ENCODE measurements around the gene OSCAR.
"Not testable (repeated sequence)": the region's sequence is repeated elsewhere in the genome, so short reads cannot be mapped to it uniquely, and the experiment has no call there.

Gene OSCAR

DNA sequence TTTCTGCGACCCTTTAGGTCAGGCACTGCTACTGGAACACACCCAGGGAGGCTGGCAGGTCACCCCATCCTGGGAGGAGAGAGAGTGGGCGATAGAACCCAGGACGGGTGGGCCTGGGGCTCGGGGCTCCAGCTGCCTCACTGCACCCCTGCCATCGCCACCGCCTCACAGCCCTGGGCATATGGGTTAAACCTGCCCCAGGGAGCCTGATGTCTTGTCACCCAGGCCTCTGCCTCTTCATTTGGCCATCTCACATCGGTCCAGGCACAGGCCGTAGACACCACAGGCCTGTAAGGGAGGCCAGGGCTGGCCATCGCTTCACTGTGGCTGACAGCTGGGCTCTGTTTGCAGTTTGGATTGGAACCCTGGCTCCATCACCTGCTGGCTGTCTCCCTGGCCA is 25.1 kb upstream of the OSCAR start:
- DNase-seq (ENCODE audit: low spot score), result no peak

GRCh38 chr19:54124393-54124792 is 23.8 kb upstream of the OSCAR start:
- DNase-seq (ENCODE audit: low spot score), result no peak

DNA sequence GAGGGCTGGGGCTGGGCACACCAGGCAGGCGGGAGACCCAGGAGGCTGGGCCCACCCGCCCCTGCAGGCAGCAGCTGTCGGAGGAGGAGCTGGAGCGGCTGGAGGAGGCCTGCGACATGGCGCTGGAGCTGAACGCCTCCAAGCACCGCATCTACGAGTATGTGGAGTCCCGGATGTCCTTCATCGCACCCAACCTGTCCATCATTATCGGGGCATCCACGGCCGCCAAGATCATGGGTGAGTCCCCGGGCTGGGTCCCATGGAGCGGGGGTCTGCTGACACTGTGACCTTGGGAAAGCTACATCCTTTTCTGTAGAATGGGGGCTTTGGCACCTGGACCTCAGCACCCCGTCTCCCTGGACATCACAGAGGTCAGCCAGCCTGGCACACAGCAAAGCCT is 23.1 kb upstream of the OSCAR start:
- DNase-seq (ENCODE audit: low spot score), result no peak

DNA sequence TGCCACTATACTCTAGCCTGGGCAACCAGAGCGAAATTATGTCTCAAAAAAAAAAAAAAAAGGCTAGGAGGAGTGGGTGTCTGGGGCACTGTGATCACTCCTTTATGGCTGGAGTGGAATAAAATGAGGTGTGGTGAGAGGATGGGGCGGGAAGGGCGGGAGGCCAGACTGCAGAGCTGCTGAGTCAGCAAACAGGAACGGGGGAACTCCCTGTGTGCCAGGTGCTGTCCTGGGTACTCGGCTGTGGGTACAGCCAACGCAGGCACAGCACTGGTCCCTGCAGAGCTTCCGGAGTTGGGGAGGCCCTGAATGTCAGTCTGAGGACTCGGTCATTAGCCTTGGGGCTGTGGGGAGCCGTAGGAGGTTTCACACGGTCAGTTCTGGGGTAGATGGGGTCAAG is 20.7 kb upstream of the OSCAR start:
- no peak for DNase-seq (ENCODE audit: low spot score)

- peak; percentile 99 for DNase-seq (ENCODE audit: low spot score)
Measured at GRCh38 chr19:54115109-54116063, 14.8 kb upstream of the OSCAR start, which contains the start of the genes PRPF31 and TFPT. TSS of gene PRPF31 (plus strand) at chr19:54115754. CDS start at chr19:54118279, 2,525 bp downstream. TSS of gene TFPT (minus strand) at chr19:54115657. CDS start at chr19:54115269, 388 bp downstream.

- no peak for DNase-seq (ENCODE audit: low spot score)
Measured at GRCh38 chr19:54114340-54115108, 13.9 kb upstream of the OSCAR start.

DNA sequence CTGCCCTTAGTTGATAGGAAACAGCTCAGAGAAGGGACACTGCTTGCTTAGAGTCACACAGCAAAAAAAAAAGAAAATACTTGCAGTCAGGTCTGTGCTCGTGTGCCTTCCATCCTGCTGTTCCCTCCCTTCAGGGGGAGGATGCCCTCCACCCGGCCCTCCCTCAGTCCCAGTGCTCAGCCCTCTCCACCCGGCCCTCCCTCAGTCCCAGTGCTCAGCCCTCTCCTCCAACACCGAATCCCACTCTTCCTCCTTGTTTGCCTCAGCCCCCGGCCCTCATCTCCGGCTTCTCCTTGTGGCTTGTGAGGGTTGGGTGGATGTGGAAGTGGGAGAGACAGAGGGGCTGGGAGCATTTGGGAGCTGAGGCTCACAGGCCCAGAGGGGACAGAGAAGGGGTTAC is 9.0 kb upstream of the OSCAR start:
- DNase-seq (ENCODE audit: low spot score), result no peak

GRCh38 chr19:54108496-54108895 is 7.9 kb upstream of the OSCAR start:
- no peak for DNase-seq (ENCODE audit: low spot score)

DNA sequence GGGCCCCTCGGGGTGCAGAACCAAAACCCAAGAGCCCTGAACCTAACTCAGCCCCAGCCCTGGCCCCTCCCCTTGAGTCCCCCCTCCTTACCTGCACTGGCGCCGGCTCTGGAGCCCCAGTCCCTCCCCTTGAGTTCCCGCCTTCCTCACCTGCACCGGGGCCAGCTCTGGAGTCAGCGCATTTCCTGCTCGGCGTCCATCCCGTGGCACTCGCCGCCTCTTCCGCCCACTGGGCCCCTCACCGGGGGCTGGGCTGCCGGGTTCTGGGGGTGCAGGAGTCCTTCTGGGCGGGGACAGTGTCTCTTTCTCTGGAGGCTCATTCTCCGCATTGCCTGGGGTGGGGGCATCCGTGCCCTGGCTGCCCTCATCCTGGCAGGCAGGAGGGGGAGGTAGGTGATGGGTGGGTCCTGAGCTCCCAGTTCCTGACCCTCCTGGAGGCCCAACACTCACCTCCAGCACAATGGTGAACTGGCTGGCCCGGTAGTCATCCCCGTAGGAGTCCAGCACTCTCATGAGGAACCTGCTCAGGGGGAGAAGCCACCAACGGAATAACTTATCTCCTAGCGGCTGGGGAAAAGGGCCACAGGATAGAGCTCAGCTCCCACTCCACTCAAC is 7.4 kb upstream of the OSCAR start:
- DNase-seq (ENCODE audit: low spot score), result no peak

GRCh38 chr19:54106716-54107115 is 6.1 kb upstream of the OSCAR start:
- no peak for DNase-seq (ENCODE audit: low spot score)

DNA sequence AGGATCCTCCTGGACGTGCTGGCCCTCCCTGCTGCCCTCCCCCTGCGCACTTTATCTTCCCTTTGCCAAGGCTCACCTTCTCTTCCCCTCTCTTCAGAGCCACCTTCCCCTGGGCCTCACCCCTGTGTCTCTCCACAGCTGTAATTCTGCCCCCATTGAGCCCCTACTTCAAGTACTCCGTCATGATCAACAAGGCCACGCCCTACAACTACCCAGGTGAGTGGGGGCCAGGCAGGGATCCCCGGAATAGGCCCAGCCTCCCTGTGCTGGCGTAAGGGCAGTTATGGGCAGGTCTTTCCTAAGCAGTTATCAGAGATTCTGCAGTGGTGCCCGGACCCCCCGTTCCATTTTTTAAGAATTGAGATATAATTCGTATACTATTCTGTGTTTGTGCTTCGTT is 5.2 kb upstream of the OSCAR start:
- no peak for DNase-seq (ENCODE audit: low spot score)

- no peak for DNase-seq (ENCODE audit: low spot score)
Measured at GRCh38 chr19:54104998-54105715, 4.6 kb upstream of the OSCAR start.

DNA sequence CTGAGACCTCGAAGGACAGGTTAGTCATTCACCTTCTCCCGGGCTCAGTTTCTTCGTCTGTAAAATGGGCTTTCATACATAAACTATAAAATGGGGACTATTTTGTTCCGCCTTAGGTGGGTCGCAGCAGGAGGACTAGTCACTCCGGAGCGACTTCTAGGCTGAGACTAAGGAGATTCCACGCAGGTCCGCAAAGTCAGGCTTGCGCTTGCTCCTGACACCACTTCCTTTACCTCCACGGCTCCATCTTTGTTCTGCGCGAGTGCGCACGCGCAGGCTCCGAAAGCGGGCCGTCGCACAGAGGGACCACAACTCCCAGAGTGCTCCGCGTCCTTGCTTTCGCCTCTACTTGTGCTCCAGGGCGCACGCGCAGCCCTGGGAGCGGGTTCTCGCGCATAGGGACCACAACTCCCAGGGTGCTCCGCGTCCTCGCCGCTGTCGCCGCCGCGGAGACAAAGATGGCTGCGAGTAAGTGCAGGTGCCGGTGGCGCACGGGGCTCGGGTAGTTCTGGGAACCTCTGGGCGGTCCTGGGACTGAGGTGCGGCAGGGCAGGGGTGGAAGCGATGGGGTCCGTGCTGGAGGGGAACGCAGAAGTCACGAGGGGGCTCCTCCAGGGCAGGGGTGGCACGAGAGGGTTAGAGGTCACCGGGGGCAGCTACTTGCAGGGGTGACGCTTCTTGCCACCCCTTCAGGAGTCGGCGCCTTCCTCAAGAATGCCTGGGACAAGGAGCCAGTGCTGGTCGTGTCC is 2.0 kb upstream of the OSCAR start, which contains the start of gene NDUFA3:
NDUFA3 (plus strand) TSS at position 435 of the 749 bp plus-strand sequence; CDS start at position 459, 24 bp downstream.
- DNase-seq (ENCODE audit: low spot score), result peak; percentile 99

DNA sequence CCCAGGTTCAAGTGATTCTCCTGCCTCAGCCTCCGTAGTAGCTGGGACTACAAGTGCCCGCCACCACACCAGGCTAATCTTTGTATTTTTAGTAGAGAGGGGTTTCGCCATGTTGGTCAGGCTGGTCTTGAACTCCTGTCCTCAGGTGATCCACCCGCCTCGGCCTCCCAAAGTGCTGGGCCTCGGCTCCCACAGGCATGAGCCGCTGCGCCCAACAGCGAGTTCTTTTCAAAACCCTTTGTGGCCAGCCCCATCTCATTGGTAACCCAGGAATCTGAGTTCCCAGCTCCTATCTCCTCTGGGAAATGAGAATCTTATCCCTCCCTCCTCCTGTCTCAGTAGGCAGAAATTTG is 724 bp downstream of the OSCAR start:
- not testable (repeated sequence) for DNase-seq (ENCODE audit: low spot score)

DNA sequence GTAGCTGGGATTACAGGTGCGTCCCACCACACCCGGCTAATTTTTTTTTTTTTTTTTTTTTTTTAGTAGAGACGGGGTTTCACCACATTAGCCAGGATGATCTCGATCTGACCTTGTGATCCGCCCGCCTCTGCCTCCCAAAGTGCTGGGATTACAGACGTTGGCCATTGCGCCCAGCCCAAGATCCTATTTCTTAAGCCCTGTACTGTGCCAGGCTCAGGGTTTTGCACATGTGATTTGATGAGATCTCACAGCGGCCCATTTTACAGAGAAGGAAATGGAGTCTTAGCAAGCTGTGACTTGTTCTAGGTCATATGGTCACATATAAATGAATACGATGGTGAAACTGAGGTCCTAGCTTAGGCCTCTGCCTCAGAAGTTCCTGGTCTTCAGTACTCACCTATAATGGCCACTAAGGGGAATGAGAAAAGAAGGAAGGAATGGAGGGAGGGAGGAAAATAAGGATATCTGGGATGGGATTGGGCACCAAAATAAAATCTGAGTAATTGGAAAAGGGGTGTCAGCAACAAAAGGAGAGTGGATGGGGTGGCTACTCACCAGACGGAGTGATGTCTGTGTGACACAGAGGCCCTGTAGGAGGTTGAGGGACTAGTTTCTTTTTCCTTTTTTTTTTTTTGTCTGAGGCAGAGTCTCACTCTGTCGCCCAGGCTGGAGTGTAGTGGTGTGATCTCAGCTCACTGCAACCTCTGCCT is 1.3 kb downstream of the OSCAR start:
- no peak for DNase-seq (ENCODE audit: low spot score)

DNA sequence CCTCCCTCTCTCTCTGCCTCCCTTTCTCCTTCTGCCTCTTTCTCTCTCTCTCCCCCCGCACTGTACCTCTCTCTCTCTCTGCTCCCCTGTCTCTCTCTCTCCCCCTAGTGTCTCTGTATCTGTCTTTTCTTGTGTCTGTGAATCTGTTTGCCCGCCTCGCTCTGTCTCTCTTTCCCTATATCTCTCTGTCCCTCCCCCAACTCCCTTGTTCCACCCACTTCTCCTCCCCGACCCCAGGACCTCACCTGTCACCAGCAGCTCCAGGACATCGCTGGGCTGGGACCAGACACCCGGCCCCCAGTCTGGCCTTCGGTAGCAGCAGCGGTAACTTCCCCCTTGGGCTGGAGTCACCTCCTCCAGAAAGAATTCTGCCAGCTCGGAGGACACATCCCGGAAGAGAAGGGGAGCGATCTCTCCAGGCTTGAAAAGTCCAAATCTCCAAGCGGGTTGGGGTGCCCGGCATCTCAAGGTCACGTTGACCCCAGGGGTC is 3.9 kb downstream of the OSCAR start:
- DNase-seq (ENCODE audit: low spot score), result peak; percentile 53

DNA sequence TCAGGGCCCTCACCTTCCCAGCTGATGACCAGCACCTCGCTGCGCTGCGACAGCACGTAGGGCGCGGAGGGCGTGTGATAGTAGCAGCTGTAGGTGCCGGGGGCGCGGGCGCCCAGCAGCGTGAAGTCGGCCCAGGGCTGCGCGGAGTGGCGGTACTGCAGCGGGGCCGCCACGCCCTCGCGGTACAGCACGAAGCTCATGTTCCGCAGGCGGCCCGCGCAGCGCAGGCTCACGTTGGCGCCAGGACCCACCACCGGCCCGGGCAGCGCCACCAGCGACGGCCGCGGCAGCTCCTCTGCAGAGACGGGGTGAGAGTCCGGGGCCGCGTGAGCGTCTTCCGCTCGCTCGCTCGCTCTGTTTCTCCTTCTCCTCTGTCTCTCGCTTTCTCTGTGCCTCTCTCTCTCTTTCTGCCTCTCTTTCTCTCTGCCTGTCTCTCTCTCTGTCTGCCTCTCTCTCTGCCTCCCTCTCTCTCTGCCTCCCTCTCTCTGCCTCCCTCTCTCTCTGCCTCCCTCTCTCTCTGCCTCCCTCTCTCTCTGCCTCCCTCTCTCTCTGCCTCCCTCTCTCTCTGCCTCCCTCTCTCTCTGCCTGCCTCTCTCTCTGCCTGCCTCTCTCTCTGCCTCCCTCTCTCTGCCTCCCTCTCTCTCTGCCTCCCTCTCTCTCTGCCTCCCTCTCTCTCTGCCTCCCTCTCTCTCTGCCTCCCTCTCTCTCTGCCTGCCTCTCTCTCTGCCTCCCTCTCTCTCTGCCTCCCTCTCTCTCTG is 4.6 kb downstream of the OSCAR start:
- DNase-seq (ENCODE audit: low spot score), result not testable (repeated sequence)

DNA sequence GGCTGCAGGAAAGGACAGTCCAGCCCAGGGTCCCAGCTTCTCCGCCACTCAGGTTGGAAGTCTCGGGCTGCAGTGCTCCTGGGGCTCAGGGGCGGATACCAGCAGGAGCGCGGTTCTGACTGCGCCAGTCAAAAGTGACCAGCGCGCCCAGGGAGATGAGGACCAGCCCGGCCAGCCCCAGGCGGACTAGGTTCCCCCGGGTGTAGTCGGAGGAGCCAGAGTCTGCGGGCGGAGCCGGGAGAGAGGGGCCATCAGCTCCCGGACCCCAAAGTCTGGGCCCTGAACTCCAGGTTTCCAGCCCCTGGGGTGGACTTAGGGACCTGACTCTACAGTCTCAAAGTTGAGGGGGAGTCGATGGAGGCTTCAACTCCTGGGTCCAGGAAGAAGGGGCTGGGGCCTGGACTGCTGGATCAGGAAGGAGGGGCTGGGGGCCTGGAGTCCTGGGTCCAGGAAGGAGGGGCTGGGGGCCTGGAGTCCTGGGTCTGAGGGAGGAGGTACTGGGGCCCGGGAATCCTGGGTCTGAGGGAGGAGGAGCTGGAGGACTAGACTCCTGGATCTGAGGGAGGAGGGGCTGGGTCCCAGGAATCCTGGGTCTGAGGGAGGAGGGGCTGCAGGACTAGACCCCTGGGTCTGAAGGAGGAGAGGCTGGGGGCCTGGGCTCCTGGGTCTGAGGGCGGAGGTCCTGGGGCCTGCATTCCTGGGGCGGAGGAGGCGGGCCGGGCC is 5.3 kb downstream of the OSCAR start:
- no peak for DNase-seq (ENCODE audit: low spot score)

All from NAMALWA (cell line).